Nephron progenitor cell (in vitro differentiated cells): ENCODE measurements around the gene ANG.

ENCODE experiments used
- DNase-seq: peaks from one replicate; pipeline ENCODE4 v3.0.0; 2021
- H3K27ac Mint-ChIP-seq: 2 replicates; pipeline ENCODE4 v1.8.0; 2021; ENCODE audit warnings: mild to moderate bottlenecking, moderate library complexity, mixed read lengths
- H3K27me3 Mint-ChIP-seq: 2 replicates; pipeline ENCODE4 v1.8.0; 2021; ENCODE audit warnings: mild to moderate bottlenecking, low read depth, mixed read lengths; ENCODE audit not compliant: poor library complexity
- H3K36me3 Mint-ChIP-seq: 2 replicates; pipeline ENCODE4 v1.8.0; 2021; ENCODE audit warnings: low read depth, mixed read lengths
- H3K4me1 Mint-ChIP-seq: 2 replicates; pipeline ENCODE4 v1.8.0; 2021; ENCODE audit warnings: mixed read lengths
- H3K4me3 Mint-ChIP-seq: 2 replicates; pipeline ENCODE4 v1.8.0; 2021; ENCODE audit warnings: mild to moderate bottlenecking, moderate library complexity, mixed read lengths
- H3K9me3 Mint-ChIP-seq: 2 replicates; pipeline ENCODE4 v1.8.0; 2021; ENCODE audit warnings: mild to moderate bottlenecking, moderate library complexity, mixed read lengths
- TF ChIP-seq, protein P1 (sequence below): fragments of 200-600 bp; sonication (generic); IDR thresholded peaks from 2 replicates; pipeline ENCODE4 v1.5.0; 2021; ENCODE audit warnings: antibody characterized with exemption

Gene ANG

DNA sequence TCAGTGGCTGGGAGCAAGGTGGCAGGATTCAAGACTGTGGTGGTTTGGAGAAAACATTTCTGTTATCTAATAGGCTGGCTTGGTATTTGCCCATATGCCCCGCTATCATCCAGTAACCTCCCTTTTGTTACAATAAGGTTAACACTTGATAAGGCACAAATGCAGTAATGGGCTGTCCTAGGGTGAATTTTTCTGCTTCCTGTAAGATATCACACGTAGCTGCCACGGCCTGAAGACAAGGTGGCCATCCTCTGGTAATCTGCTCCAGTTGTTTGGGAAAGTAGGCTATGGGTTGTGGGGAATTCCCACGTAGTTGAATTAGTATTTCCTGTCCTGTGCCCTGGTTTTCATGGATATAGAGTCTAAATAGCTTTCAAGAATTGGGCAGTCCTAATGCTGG, 23.1 kb downstream of the ANG start:
- Mint-ChIP-seq H3K4me3 (no peak overlapping the region), H3K27me3 (peaks cover 4% of the 10 kb centered on the region), H3K27ac (no peak overlapping the region), H3K36me3 (peaks cover 5% of the 10 kb centered on the region), H3K4me1 (peaks cover 5% of the 10 kb centered on the region), H3K9me3 (peaks cover 9% of the 10 kb centered on the region)
- TF ChIP-seq, protein P1, sequence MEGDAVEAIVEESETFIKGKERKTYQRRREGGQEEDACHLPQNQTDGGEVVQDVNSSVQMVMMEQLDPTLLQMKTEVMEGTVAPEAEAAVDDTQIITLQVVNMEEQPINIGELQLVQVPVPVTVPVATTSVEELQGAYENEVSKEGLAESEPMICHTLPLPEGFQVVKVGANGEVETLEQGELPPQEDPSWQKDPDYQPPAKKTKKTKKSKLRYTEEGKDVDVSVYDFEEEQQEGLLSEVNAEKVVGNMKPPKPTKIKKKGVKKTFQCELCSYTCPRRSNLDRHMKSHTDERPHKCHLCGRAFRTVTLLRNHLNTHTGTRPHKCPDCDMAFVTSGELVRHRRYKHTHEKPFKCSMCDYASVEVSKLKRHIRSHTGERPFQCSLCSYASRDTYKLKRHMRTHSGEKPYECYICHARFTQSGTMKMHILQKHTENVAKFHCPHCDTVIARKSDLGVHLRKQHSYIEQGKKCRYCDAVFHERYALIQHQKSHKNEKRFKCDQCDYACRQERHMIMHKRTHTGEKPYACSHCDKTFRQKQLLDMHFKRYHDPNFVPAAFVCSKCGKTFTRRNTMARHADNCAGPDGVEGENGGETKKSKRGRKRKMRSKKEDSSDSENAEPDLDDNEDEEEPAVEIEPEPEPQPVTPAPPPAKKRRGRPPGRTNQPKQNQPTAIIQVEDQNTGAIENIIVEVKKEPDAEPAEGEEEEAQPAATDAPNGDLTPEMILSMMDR: no peak
- no peak for DNase-seq

DNA sequence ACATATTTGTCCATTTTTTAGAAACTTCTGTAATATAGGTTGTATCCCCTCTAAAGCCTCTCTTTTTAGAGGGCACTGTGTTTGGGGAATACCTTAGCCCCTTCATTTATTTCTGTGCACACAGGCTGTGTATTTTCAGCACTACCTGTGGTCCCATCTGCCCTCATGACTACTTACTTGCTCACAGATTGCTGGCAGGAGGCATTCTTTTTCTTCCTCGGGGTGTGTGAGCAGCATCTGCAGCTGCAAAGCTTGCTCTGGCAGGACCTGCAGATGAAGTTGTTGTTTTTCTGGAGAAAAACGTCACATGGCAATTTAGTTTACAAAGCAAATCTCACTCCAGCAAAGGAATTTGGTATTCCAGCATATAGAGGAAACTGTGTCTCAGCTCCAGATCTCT, 24.3 kb downstream of the ANG start:
- peaks cover 4% of the 10 kb centered on the region for H3K27me3 Mint-ChIP-seq
- H3K36me3 Mint-ChIP-seq: peaks cover 5% of the 10 kb centered on the region
- H3K27ac Mint-ChIP-seq: no peak overlapping the region

DNA sequence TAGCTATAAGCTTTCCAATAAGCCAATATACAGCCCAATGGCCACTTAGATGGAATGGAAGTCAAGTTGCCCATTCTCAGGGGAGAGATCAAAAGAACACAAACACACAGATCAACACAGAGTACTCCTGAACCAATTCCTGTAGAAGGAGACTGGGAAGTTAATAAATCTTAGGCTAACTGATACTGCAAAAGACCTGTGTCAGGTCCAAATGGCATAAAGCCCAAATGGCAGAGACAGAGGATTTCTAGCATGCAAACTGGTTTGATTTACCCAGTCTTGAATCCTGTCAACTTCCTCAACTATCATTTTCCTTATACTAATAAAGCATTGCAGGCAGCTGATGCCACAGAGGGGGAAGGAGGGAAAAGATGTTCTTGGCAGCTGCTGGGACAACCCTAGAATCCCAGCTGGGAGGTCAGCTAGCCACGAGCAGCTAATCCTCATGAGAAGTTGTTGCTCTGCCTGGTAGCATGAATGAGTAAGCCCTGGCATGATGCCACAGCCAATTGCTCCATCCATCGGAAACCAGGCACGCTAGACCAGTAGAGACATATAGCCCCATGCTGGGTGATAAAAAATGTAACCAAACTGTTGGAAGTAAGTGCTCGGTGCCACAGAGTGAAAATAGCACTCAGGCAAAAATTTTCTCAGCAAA, 26.2 kb downstream of the ANG start:
- H3K4me3 Mint-ChIP-seq: no peak overlapping the region
- H3K36me3 Mint-ChIP-seq: peaks cover 5% of the 10 kb centered on the region
- H3K27me3 Mint-ChIP-seq: peaks cover 4% of the 10 kb centered on the region
- TF ChIP-seq, protein P1: no peak
- H3K27ac Mint-ChIP-seq: no peak overlapping the region
- no peak for DNase-seq
- peaks cover 5% of the 10 kb centered on the region for H3K4me1 Mint-ChIP-seq
- H3K9me3 Mint-ChIP-seq: peaks cover 11% of the 10 kb centered on the region

More for the DNA sequence above, 24.3 kb downstream of the ANG start:
- Mint-ChIP-seq H3K4me1 (peaks cover 5% of the 10 kb centered on the region), H3K4me3 (no peak overlapping the region), H3K9me3 (peaks cover 14% of the 10 kb centered on the region)
- no peak for DNase-seq
- TF ChIP-seq, protein P1: no peak

GRCh38 chr14:20719777-20720176, 31.2 kb downstream of the ANG start:
- TF ChIP-seq, protein P1: no peak
- Mint-ChIP-seq H3K27me3 (no peaks in the 10 kb centered on the region), H3K27ac (no peak overlapping the region), H3K4me3 (no peak overlapping the region), H3K9me3 (peaks cover 15% of the 10 kb centered on the region), H3K4me1 (no peaks in the 10 kb centered on the region), H3K36me3 (peaks cover 5% of the 10 kb centered on the region)
- no peak for DNase-seq

DNA sequence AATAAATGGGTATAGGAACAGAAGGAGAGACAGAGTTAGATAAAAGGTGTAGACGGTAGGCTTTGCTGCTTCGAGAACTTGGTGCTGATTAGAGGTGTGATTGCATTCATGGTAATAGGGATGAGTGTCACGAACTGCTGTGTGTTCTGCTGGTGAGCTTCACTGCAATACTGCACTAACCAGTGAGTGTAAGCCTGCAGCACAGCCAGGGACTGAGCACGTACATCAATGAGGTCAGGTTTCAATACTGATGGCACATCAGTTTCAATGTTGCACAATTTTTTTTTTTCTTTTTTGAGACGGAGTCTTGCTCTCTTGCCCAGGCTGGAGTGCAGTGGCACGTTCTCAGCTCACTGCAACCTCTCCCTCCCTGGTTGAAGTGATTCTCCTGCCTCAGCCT, 32.2 kb downstream of the ANG start:
- Mint-ChIP-seq H3K4me3 (no peak overlapping the region), H3K27me3 (no peaks in the 10 kb centered on the region), H3K27ac (no peak overlapping the region), H3K4me1 (no peaks in the 10 kb centered on the region), H3K9me3 (peaks cover 11% of the 10 kb centered on the region), H3K36me3 (no peaks in the 10 kb centered on the region)
- TF ChIP-seq, protein P1: no peak
- DNase-seq: no peak

- TF ChIP-seq, protein P1: no peak
- Mint-ChIP-seq H3K36me3 (no peaks in the 10 kb centered on the region), H3K4me1 (no peaks in the 10 kb centered on the region), H3K9me3 (peaks cover 7% of the 10 kb centered on the region), H3K27ac (no peak overlapping the region), H3K4me3 (no peak overlapping the region), H3K27me3 (no peaks in the 10 kb centered on the region)
- no peak for DNase-seq
Measured at GRCh38 chr14:20722016-20722415, 33.5 kb downstream of the ANG start.
